Neural cell (in vitro differentiated cells): ENCODE measurements around the gene ZNF669.

ENCODE experiments used
- CTCF ChIP-seq: fragments of 450-650 bp; IDR thresholded peaks from 2 replicates; pipeline ENCODE4 v1.5.1; 2014; ENCODE audit warnings: antibody characterized with exemption, mild to moderate bottlenecking, moderate library complexity; ENCODE audit not compliant: poor library complexity, severe bottlenecking
- EZH2 ChIP-seq: fragments of 200-600, 300-800 bp; shearing (Covaris generic), sonication (generic); IDR thresholded peaks from 2 replicates; pipeline ENCODE4 v1.6.1; 2014; ENCODE audit warnings: antibody characterized with exemption, low read length, borderline replicate concordance, mild to moderate bottlenecking; ENCODE audit not compliant: insufficient read depth, poor library complexity, severe bottlenecking
- RAD21 ChIP-seq: fragments of 450-650 bp; conservative IDR thresholded peaks from 2 replicates; pipeline ENCODE4 v1.6.1; 2014; ENCODE audit warnings: antibody characterized with exemption, mild to moderate bottlenecking, moderate library complexity
- REST ChIP-seq: IDR thresholded peaks from 2 replicates; pipeline ENCODE4 v1.6.1; 2012; ENCODE audit warnings: borderline replicate concordance
- TAF1 ChIP-seq: IDR thresholded peaks from 2 replicates; pipeline ENCODE4 v1.6.1; 2012; ENCODE audit warnings: low read depth

- TF ChIP-seq REST (no peak), CTCF (no peak), EZH2 (no peak), TAF1 (no peak), RAD21 (no peak)
Measured at GRCh38 chr1:247096958-247097357, 7.2 kb downstream of the ZNF669 start.
